Muscle layer of colon (tissue), 2 donors: ENCODE measurements around the gene SOD2.
"Not testable (repeated sequence)": the region's sequence is repeated elsewhere in the genome, so short reads cannot be mapped to it uniquely, and the experiment has no call there.

Experiments
- H3K27ac ChIP-seq: one replicate; pipeline ENCODE4 v1.7.0; 2013; ENCODE audit warnings: low read depth, mild to moderate bottlenecking, low read length, moderate library complexity
- H3K27me3 ChIP-seq, 2 donors: one replicate each; pipeline ENCODE4 v1.7.0; 2013; ENCODE audit warnings: low read length in 2 of 2, mild to moderate bottlenecking in 2 of 2; ENCODE audit not compliant: insufficient read depth in 2 of 2, control insufficient read depth in 1 of 2
- H3K36me3 ChIP-seq: one replicate; pipeline ENCODE4 v1.7.0; 2013; ENCODE audit warnings: mild to moderate bottlenecking, low read length; ENCODE audit not compliant: insufficient read depth
- H3K4me1 ChIP-seq: one replicate; pipeline ENCODE4 v1.7.0; 2013; ENCODE audit warnings: mild to moderate bottlenecking, low read length; ENCODE audit not compliant: insufficient read depth
- H3K4me3 ChIP-seq, 2 donors: one replicate each; pipeline ENCODE4 v1.7.0; 2013; ENCODE audit warnings: low read length in 2 of 2, low read depth in 1 of 2, mild to moderate bottlenecking in 1 of 2, moderate library complexity in 1 of 2
- H3K9ac ChIP-seq: one replicate; pipeline ENCODE4 v1.7.0; 2013; ENCODE audit warnings: low read length
- H3K9me3 ChIP-seq: one replicate; pipeline ENCODE4 v1.7.0; 2013; ENCODE audit warnings: mild to moderate bottlenecking, low read length
- donor health status: abdominal sarcoma.
- donor health status: Adenocarcinoma of cecum.

SOD2 gene

GRCh38 chr6:159726255-159726917, 33.3 kb upstream of the SOD2 start:
- Histone ChIP-seq H3K36me3 (peaks cover 6% of the 10 kb centered on the region), H3K4me3 (peak overlapping the region; percentile 79 to 80), H3K9ac (peak overlapping the region; percentile 76), H3K9me3 (no peaks in the 10 kb centered on the region), H3K27me3 (no peaks in the 10 kb centered on the region), H3K4me1 (peaks cover 21% of the 10 kb centered on the region), H3K27ac (peak overlapping the region; percentile 100)

- not testable (repeated sequence) for H3K9ac ChIP-seq, H3K27me3 ChIP-seq, H3K4me3 ChIP-seq, H3K36me3 ChIP-seq, H3K27ac ChIP-seq, H3K9me3 ChIP-seq
- H3K4me1 ChIP-seq, result peaks cover 14% of the 10 kb centered on the region
Observed at GRCh38 chr6:159725208-159725607, 32.2 kb upstream of the SOD2 start.

- peaks cover 6% of the 10 kb centered on the region for H3K36me3 ChIP-seq
- H3K9me3 ChIP-seq, result no peaks in the 10 kb centered on the region
- H3K4me3 ChIP-seq, result no peak overlapping the region
- H3K9ac ChIP-seq, result no peak overlapping the region
- H3K4me1 ChIP-seq, result peaks cover 9% of the 10 kb centered on the region
- H3K27me3 ChIP-seq, result no peaks in the 10 kb centered on the region
- H3K27ac ChIP-seq, result no peak overlapping the region
Observed at GRCh38 chr6:159724778-159725177, 31.7 kb upstream of the SOD2 start.

- Histone ChIP-seq H3K27ac (no peak overlapping the region), H3K9ac (no peak overlapping the region), H3K4me1 (peaks cover 5% of the 10 kb centered on the region), H3K4me3 (no peak overlapping the region), H3K27me3 (no peaks in the 10 kb centered on the region), H3K36me3 (peaks cover 6% of the 10 kb centered on the region), H3K9me3 (no peaks in the 10 kb centered on the region)
Observed at GRCh38 chr6:159723259-159723658, 30.2 kb upstream of the SOD2 start.

- Histone ChIP-seq H3K27me3 (no peaks in the 10 kb centered on the region), H3K4me3 (no peak overlapping the region), H3K9ac (no peak overlapping the region), H3K4me1 (peaks cover 5% of the 10 kb centered on the region), H3K9me3 (no peaks in the 10 kb centered on the region), H3K27ac (no peak overlapping the region), H3K36me3 (peaks cover 6% of the 10 kb centered on the region)
Observed at GRCh38 chr6:159722655-159723054, 29.6 kb upstream of the SOD2 start.

DNA sequence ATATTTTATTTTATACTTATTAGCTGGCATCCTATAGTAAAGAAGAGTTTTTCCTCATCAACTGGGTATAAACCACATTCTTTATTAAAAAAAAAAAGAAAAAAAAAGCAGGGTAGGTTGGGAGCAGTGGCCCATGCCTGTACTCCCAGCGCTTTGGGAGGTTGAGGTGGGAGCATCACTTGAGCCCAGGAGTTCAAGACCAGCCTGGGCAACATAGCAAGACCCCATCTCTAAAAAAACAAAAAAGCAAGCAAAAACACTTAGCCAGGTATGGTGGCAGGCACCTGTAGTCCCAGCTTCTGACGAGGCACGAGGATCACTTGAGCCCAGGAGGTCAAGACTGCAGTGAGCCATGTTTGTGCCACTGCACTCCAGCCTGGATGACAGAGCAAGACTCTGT, 28.9 kb upstream of the SOD2 start:
- not testable (repeated sequence) for H3K36me3 ChIP-seq, H3K9me3 ChIP-seq, H3K27ac ChIP-seq, H3K9ac ChIP-seq, H3K4me1 ChIP-seq, H3K27me3 ChIP-seq, H3K4me3 ChIP-seq

- H3K9ac ChIP-seq, result no peak overlapping the region
- no peak overlapping the region for H3K27ac ChIP-seq
- H3K9me3 ChIP-seq, result no peaks in the 10 kb centered on the region
- peaks cover 6% of the 10 kb centered on the region for H3K36me3 ChIP-seq
- no peaks in the 10 kb centered on the region for H3K27me3 ChIP-seq
- peaks cover 6% of the 10 kb centered on the region for H3K4me1 ChIP-seq
- no peak overlapping the region for H3K4me3 ChIP-seq
Observed at GRCh38 chr6:159720708-159721107, 27.7 kb upstream of the SOD2 start.

GRCh38 chr6:159719287-159719686, 26.2 kb upstream of the SOD2 start:
- Histone ChIP-seq H3K9ac (no peak overlapping the region), H3K27me3 (no peaks in the 10 kb centered on the region), H3K4me3 (no peak overlapping the region), H3K36me3 (peaks cover 6% of the 10 kb centered on the region), H3K27ac (no peak overlapping the region), H3K4me1 (peaks cover 6% of the 10 kb centered on the region), H3K9me3 (no peaks in the 10 kb centered on the region)

DNA sequence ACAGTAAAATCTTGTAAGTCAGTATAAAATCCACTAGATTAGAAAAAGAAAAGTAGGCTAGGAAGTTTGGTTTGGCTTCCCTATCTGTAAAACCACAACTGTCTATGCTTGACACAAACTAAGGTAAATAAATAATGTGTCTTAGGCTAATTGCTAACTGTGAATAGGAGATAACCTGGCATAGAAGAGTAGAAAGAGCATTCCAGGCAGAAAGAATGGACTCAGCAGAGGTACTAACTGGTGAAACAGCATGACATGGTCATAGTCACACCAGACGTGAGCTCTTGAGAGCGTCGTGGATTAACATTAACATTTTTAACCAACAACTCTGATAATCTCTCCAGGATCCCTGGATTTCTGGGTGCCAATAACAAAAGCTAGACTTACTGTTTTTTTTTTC, 25.6 kb upstream of the SOD2 start:
- Histone ChIP-seq H3K9ac (no peak overlapping the region), H3K4me1 (peaks cover 6% of the 10 kb centered on the region), H3K27me3 (no peaks in the 10 kb centered on the region), H3K36me3 (peaks cover 6% of the 10 kb centered on the region), H3K27ac (no peak overlapping the region), H3K4me3 (no peak overlapping the region), H3K9me3 (no peaks in the 10 kb centered on the region)

GRCh38 chr6:159716247-159717096, 23.4 kb upstream of the SOD2 start:
- Histone ChIP-seq H3K36me3 (no peaks in the 10 kb centered on the region), H3K4me1 (peaks cover 6% of the 10 kb centered on the region), H3K4me3 (no peak overlapping the region), H3K27me3 (no peaks in the 10 kb centered on the region), H3K9me3 (no peaks in the 10 kb centered on the region), H3K27ac (peak overlapping the region; percentile 17), H3K9ac (no peak overlapping the region)

- no peak overlapping the region for H3K9ac ChIP-seq
- H3K27me3 ChIP-seq, result no peaks in the 10 kb centered on the region
- H3K36me3 ChIP-seq, result no peaks in the 10 kb centered on the region
- H3K4me1 ChIP-seq, result peaks cover 6% of the 10 kb centered on the region
- H3K27ac ChIP-seq, result no peak overlapping the region
- H3K4me3 ChIP-seq, result no peak overlapping the region
- no peaks in the 10 kb centered on the region for H3K9me3 ChIP-seq
Observed at GRCh38 chr6:159715605-159716004, 22.6 kb upstream of the SOD2 start.

DNA sequence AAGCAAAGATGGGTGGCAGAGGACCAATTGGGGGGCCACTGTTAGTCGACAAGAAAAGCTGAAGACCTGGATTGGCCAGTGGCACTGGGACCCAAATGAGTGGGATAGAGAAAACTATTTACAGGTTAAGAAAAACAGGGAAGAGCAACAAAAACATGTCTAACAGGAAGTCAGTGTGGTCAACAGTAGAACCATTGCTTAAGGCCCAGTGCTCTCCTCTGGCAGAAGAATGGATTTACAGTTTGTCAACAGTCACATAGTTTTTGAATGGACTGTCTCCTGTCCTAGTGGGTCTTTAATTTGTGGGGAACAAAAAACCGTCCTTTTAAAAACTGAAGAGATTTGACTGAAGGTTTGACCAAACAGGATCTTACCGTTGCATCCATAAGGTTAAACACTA, 22.1 kb upstream of the SOD2 start:
- Histone ChIP-seq H3K36me3 (no peaks in the 10 kb centered on the region), H3K27ac (no peak overlapping the region), H3K9ac (no peak overlapping the region), H3K9me3 (no peaks in the 10 kb centered on the region), H3K4me1 (peaks cover 6% of the 10 kb centered on the region), H3K4me3 (no peak overlapping the region), H3K27me3 (no peaks in the 10 kb centered on the region)
